GM12864 (cell line): ENCODE data around the gene RXRA.

Experiments
- DNase-seq: peaks from one replicate; pipeline ENCODE4 v3.0.0-alpha.2; 2011; ENCODE audit warnings: low read depth
- H3K4me3 ChIP-seq: 2 replicates; pipeline ENCODE4 v1.5.1; 2011; ENCODE audit warnings: mild to moderate bottlenecking, low read depth, low read length, control low read depth
- TF ChIP-seq, protein P1 (sequence below): IDR thresholded peaks from 2 replicates; pipeline ENCODE4 v1.5.1; 2011; ENCODE audit warnings: low read depth, mild to moderate bottlenecking, moderate library complexity, low read length, control low read depth, inconsistent platforms; ENCODE audit errors: missing control alignments

RXRA gene

DNA sequence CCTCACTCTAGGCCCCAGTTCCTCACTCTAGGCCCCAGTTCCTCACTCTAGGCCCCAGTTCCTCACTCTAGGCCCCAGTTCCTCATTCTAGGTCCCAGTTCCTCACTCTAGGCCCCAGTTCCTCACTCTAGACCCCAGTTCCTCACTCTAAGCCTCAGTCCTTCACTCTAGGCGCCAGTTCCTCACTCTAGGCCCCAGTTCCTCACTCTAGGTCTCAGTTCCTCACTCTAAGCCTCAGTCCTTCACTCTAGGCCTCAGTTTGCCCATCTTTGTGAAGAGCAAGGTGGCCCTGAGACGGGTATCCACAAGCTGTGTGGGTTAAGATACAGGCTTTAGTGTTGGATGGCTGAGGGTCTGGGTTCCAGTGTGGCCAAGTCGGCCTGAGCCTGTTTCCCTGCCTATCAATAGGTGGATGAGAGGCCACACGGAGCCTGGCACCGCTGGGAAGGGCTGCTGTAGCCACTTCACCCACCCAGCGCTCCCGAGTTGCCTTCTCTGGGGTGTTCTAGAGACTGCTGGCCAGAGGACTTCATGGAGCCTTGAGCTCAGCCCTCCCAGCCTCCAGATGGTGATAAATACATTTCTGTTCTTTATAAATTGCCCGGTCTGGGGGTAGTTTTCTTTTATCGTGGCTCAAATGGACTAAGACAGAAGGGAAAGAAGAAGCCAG, 150.2 kb downstream of the RXRA start:
- TF ChIP-seq, protein P1, sequence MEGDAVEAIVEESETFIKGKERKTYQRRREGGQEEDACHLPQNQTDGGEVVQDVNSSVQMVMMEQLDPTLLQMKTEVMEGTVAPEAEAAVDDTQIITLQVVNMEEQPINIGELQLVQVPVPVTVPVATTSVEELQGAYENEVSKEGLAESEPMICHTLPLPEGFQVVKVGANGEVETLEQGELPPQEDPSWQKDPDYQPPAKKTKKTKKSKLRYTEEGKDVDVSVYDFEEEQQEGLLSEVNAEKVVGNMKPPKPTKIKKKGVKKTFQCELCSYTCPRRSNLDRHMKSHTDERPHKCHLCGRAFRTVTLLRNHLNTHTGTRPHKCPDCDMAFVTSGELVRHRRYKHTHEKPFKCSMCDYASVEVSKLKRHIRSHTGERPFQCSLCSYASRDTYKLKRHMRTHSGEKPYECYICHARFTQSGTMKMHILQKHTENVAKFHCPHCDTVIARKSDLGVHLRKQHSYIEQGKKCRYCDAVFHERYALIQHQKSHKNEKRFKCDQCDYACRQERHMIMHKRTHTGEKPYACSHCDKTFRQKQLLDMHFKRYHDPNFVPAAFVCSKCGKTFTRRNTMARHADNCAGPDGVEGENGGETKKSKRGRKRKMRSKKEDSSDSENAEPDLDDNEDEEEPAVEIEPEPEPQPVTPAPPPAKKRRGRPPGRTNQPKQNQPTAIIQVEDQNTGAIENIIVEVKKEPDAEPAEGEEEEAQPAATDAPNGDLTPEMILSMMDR, result no peak
- no peak for DNase-seq
- H3K4me3 ChIP-seq, result no peak overlapping the region

DNA sequence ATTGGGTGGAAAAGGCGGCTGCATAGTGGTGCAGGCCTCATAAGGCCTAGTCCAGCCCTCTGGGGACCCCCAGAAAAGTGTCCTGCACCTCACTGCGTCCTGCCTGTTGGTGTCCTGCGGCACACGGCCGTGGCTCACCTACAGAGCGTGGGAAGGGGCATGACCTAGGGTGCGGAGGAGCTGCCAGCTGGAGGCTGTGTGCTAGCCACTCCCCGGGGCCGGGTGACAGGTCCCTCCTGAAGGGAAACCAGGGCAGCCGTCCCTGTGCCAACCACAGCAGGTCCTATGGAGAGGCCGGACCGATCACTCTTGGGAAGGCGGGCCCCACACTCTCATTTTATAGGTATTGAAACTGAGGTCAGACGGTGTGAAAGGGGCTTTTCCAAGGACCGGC, 150.7 kb downstream of the RXRA start:
- TF ChIP-seq, protein P1, result no peak
- no peak for DNase-seq
- no peak overlapping the region for H3K4me3 ChIP-seq

- TF ChIP-seq, protein P1, result no peak
- H3K4me3 ChIP-seq, result no peak overlapping the region
- no peak for DNase-seq
These were observed 151.2 kb downstream of the RXRA start for GRCh38 chr9:134477342-134477925.

GRCh38 chr9:134477927-134478326, 151.7 kb downstream of the RXRA start:
- no peak for DNase-seq
- TF ChIP-seq, protein P1, result no peak
- no peak overlapping the region for H3K4me3 ChIP-seq

DNA sequence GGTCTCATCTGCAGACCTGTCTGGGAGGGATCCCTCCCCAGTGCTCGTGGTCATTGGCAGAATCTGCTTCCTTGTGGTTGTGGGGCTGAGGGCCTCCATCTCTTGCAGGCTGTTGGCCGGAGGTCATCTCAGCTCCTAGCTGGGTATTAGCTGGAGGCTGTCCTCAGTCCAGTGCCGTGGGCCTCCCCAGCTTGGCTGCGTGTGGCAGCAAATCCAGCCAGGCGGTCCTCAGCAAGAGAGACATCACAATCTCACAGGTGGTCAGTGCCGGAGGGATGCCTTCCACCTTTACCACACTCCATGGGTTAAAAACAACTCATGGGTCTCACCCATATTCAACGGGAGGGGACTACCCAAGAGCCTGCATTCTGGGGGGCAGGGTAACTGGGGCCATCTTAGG, 155.5 kb downstream of the RXRA start:
- H3K4me3 ChIP-seq, result no peak overlapping the region
- TF ChIP-seq, protein P1, result no peak
- no peak for DNase-seq

DNA sequence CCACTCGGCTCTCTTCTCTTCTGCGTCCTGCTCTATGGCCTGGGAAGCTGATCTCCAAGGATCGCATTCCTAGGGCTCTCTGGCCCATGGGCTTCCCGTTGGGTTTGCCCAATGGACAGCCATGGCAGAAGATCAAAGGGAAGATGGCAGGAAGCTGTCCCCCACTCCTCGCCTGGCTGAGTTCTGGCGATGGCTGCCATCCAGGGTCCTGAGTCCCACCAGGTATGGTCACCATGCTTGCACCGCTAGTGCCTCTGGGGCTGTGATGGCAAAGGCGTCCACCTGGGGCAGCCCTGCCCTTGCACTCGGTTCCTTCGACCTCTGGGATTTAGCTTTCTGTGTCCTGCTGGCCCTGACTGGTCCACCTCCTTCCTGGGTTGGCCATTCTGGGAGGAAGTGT, 156.0 kb downstream of the RXRA start:
- DNase-seq, result no peak
- TF ChIP-seq, protein P1, result no peak
- H3K4me3 ChIP-seq, result no peak overlapping the region
